Smooth muscle cell of the brain vasculature (primary cell): Measurements from ENCODE around the gene CMTM7.
"Not testable (repeated sequence)": the region's sequence is repeated elsewhere in the genome, so short reads cannot be mapped to it uniquely, and the experiment has no call there.

Experiments
- DNase-seq: peaks from one replicate; pipeline ENCODE4 v3.0.0-alpha.2; 2012; ENCODE audit warnings: low read depth, low spot score

The CMTM7 gene

GRCh38 chr3:32436816-32437189 is 45.1 kb downstream of the CMTM7 start:
- DNase-seq = no peak

GRCh38 chr3:32437896-32438295 is 46.2 kb downstream of the CMTM7 start:
- no peak for DNase-seq

DNA sequence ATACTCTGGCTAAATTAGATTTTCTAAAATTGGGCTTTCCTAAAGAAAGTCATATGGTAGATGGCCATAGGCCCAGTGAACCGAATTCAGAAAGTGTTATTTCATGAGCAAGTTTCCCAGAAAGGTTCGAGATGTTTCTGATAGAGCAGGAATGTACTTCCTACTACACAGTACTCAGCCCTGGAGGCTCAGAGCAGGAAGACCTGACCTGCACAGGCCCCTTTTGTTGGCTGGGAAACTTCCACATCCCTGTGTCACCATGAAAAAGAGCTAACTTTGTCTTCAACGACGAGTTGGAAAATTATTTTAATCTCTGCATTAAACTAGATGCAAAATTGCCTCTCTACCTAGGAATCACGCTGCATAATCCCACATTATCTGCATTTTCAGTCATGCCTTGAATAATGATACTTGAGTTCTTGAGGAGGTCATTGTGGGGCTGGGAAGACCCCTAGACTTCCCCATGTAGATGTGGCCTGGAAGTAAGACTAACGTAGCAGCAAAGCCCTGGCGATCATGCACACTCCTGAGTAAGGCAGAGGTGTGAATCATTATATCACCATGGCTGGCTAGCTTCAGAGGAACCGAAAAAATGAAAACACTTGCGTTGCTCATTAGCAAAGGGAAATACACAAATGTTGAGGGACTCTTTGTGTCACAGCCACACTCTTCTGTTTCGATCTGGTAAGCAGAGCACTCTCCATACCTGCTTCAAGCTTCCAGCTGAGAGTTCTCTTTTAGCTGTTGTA is 47.1 kb downstream of the CMTM7 start:
- no peak for DNase-seq

DNA sequence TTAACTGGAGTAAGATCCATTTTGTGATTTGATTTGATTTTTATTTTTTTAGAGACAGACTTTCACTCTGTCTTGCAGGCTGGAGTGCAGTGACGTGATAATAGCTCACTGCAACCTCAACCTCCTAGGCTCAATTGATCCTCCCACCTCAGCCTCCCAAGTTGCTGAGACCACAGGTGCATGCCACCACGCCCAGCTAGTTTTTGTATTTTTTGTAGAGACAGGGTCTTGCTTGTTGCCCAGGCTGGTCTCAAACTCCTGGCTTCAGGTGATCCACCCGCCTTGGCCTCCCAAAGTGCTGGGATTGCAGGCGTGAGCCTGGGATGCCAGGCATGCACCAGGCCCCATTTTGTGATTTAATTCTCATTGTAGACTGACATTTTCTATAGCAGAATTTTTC is 47.8 kb downstream of the CMTM7 start:
- DNase-seq = not testable (repeated sequence)

DNA sequence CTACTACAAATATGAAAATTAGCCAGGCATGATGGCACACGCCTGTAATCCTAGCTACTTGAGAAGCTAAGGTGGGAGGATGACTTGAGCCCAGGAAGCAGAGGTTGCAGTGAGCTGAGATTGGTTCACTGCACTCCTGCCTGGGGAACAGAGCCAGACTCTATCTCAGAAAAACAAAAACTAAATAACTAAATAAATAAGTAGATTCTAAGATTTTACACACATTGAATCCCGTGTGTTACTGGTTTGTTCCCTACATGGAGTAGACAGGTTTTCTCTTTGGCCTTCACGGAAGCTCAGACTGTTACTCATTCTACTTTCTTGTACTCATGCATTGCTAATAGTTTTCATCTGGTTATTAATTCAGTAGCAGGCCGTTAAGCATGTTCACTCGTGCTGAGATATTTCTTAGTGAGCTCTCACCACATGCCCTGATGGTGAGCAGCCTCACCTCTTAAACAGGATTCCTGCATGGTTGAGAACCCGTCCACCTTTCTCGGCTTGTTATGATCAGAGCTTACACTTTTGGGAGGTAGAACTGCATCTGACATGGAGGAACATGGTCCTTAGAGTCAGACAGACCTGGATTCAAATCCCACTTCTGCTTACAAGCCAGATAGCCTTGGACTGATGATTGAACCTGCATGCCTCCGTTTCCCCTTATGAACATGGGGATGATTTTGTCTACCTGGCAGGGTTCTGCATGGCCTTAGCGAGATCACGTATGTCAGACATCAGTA is 49.1 kb downstream of the CMTM7 start:
- no peak for DNase-seq

GRCh38 chr3:32442766-32443165 is 51.1 kb downstream of the CMTM7 start:
- DNase-seq = no peak

GRCh38 chr3:32443478-32443877 is 51.8 kb downstream of the CMTM7 start:
- no peak for DNase-seq

DNA sequence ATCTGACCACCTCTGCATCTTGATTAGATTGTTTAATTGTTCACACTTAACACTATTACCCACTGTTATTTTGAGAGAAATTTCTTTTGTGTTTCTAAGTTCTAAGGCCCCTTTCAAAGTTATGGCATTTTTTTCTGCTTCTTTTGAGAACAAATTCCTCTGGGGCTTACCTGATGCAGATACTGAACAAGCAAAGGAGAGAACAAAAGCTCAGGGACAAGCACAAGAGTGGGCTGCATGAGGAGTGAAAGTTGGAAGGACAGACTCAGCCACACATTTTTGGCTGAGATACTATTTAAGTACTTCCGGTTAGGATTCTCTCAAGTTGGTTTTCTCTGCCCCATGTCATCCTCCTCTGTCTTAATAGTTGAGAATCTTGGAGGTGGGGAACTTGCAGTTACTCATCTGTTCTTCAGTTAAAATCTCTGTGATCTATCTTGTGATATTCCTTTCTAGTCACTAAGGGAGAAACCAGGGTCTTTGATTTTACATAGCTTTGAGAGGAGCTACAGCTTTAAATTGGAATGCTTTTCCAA is 56.3 kb downstream of the CMTM7 start:
- DNase-seq = no peak

DNA sequence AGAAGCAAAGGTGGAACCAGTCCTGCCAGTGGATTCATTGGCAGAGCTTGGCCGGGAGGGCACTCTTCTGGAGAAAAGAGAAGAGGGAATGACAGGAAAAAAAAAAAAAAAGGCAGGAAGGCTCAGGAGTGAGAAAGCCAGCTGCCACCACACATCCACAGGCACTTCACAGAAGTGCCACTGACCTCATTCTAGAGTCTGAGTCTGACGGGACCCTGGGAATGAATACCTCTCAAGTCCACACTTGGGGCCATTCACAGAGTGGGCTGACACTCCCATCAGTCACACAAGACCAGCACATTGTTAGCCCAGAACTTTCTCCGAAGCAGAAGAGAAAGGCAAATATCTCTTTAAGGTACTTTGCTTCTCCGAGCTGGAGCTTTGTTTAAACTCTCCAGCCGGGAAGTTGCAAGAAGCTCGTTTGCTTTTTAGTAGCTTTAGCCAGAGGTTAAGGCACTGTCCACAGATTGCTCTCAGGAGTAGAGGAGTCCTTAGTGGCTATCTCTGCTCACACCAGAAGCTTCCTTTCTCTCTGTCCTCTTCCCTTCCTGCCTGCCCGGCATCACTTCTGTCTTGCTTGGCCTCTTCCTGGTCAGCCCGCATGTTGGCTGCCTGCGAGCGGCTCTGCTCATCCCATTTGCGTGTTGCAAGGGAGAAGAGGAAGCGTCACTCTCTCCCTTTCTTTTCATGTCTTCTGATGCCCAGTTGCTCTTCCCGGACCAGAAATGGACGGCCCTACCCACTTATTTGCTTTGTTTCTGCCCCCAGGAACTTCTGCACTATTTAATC is 57.2 kb downstream of the CMTM7 start:
- DNase-seq = no peak

- DNase-seq = no peak
These were observed 58.0 kb downstream of the CMTM7 start for GRCh38 chr3:32449691-32450090.

DNA sequence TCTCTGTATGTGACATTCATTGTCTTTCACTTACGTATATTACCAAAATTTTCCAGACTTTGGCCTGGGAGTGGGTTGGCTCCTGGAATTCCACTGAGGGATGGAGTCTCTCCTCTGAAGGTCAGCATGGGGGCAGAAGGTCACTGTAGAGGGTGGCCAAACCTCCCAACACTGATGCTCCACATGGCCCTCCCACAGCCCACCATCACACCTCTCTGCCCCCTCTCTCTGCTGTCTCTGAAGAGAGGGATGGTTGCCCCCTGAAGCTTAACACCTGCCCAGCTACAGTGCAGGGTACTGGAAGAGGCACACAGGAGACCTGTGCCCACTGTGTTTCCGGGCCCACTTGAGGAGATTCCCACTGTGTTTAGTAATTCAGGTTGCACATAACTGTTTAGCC is 58.8 kb downstream of the CMTM7 start:
- DNase-seq = no peak

DNA sequence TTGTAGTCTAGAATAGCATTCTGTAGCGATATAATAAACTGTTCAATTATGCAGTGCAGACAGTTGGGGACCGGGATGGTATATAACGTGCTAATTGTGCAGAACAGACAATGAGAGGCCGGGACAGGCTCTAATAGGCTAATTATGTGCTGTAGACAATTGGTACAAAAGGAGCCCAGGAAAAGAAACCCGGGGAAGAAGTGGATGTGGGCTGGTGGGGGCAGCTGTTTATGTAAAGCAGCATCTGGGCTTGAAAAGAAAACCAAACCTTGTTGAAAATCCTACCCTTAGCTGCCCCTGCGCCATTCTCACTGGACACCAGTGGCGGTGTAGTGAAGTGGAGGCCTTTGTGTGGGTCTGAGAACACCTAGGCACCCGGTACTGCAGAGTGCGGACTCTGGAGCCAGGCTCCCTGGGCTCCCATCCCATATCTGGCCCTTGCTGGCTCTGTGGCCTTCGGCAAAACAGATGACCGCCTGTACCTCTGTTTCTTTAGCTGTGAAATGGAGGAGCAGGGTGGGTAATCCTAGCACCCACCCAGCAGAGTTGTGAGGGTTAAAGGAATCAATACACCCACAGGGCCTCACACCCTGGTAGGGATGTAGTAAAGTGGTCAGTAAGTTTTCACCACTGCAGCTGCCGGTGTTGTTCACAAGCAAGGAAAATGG is 59.5 kb downstream of the CMTM7 start:
- DNase-seq = no peak

GRCh38 chr3:32452009-32452408 is 60.4 kb downstream of the CMTM7 start:
- no peak for DNase-seq

DNA sequence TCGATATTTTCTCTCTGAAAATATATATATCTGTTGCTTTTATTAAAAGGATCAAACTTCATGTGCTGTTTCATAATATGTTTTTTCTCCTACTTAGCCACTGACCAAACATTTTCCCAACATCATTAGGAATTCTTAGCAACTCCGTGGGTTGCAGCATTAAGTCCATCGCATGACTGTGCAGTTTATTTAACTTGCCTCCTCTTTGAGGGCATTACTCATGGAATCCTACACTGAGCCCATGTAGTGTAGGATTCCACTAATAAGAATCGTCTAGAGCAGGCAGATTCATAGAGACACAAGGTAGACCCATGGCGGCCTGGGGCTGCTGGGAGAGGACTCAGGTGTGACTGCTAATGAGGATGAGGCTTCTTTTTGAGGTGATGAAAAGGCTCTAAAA is 61.7 kb downstream of the CMTM7 start:
- no peak for DNase-seq

GRCh38 chr3:32454111-32454510 is 62.5 kb downstream of the CMTM7 start:
- DNase-seq = no peak

GRCh38 chr3:32454731-32455608 is 63.3 kb downstream of the CMTM7 start:
- DNase-seq = no peak

- no peak for DNase-seq
These were observed 64.2 kb downstream of the CMTM7 start for GRCh38 chr3:32455609-32456428.

- DNase-seq = no peak
These were observed 64.9 kb downstream of the CMTM7 start for GRCh38 chr3:32456429-32457130.

DNA sequence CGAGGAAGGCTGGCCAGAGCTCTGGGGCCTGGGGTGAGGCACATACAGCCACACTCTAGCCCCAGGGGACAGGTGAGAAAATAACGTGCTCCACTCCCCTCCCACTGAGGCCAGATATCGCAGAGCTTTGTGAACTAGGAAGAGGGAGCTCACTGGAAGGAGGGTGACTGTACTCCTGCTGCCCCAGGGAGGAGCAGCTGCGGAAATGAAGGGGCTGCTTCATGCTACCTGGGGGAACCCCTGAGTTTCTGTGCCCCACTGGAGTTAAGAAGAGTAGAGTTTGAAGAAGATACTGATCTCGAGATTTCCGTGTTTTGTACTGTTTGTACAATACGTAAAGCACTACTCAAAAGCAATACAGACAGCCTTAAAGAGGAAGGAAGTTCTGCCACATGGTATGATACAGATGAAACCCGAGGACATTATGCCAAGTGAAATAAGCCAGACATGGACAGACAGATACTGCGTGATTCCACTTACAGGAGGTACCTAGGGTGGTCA is 66.4 kb downstream of the CMTM7 start:
- no peak for DNase-seq
